Fibroblast of skin of left quadriceps (primary cell): Measurements from ENCODE around the gene DNAH1.

Source experiments
- DNase-seq, 2 experiments: peaks; one replicate each; pipeline ENCODE4 v3.0.0-alpha.2; 2013; ENCODE audit warnings: low read depth in 2 of 2

Gene DNAH1

GRCh38 chr3:52433328-52433995, 117.3 kb downstream of the DNAH1 start:
- no peak for DNase-seq

DNA sequence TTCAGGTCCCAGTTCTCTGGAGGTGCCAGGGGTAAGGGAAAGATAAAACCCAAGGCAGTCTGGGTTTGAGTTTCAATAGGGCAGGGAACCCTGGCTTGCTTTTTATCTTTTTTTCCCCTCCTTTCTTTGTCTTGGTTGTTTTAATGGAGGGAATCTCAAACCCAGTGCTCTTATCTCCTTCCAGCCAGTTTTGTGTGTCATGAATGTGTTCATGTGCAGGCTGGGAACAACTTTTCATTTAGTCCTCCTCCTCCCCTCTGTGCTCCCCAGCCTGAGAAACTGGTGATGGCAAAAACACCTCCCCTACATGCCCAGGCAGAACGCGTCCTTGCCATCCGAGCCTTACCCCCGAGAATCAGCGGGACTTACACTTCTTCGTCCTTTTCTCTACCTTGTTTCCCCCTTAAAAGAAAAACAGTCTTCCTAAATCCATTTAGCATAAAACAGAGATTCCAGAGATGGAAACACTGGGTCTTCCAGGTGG, 117.9 kb downstream of the DNAH1 start:
- no peak for DNase-seq

DNA sequence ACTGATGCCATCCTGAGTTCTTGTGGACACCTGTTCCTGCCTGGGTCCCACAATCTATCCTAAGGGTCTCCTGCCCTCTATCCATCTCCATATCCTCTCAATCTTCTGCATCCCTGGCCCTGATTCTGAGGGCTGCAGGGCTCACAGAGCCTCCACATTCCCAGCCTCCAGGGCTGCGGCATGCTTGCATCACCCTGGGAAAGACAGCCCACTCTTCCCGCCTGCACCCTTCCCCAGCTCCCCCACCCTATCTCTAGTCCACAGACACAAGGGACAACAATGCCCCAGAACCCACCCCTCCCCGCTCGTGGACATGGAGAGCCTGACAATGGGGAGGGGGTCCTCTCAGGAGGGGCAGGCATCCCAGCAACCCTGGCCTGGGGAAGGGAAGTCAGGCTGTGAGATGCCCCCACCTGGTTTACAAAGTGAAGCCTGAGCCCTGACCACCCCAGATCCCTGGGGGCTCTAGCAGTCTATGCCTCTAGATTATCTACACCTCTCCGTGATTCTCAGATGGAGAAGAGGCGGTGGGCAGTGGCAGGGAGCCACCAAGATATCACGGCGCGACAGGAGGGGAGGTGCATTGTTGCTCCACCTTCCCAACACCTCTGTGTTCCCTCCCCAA, 118.5 kb downstream of the DNAH1 start:
- no peak for DNase-seq

- DNase-seq: no peak
Measured at GRCh38 chr3:52435246-52436101, 119.4 kb downstream of the DNAH1 start.

- DNase-seq: peak in 1 of 2 experiments; percentile 32
Measured at GRCh38 chr3:52436500-52437149, 120.5 kb downstream of the DNAH1 start.

- no peak for DNase-seq
Measured at GRCh38 chr3:52437326-52438103, 121.4 kb downstream of the DNAH1 start.

DNA sequence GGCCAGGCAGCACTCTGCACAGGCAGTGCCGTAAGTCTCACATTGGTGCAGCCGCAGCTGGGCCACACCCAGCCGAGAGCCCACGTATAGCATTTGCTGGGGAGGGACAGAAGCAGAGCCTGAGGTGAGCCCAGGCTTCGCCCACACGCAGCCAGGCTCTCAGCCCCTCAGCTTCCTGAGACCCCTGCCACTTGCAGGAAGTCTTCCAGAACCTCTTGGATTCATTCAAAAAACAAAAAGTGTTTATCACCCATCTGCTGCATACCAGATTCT, 121.9 kb downstream of the DNAH1 start:
- no peak for DNase-seq

- DNase-seq: no peak
Measured at GRCh38 chr3:52438579-52439425, 122.7 kb downstream of the DNAH1 start.

DNA sequence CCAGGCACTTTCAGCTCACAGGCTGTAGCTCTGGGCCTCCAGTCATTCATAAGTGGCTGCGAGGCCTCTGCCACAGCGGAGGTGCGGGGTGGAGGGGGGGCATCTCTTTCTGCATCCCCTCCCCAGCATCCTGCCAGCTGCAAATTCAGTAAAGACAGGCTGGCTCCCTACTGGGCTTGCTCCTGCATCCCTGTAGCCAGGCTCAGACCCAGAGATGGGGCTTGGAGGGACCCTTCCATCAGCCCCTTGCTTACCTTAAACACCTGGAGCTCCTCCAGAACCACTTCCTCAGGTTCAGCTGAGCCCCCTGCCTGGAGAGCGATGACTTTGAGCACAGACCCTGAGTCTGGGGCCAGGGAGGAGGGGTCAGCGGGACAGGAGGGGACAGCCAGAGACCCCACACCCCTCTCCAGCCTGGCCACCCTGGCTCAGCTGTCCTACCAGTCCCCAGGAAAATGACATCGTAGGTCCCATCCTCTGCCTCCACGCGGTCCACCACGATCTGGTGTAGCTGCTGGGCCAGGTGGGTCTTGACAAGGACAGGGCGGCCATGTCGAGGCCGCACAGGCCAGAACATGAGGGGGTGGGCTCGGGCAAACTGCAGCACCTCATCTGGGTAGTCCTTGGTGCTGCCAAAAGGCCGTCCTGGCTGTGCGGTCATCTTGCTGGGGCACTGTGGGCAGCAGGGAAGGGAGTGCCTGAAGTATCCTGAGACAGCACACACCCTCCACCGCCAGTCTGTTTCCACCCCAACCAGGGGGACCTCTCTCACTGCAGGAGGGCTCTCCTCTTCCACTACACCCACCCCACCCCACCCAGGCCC, 123.5 kb downstream of the DNAH1 start:
- no peak for DNase-seq

- no peak for DNase-seq
Measured at GRCh38 chr3:52440249-52440551, 124.1 kb downstream of the DNAH1 start.

GRCh38 chr3:52440671-52441070, 124.6 kb downstream of the DNAH1 start:
- no peak for DNase-seq

GRCh38 chr3:52441091-52441771, 125.1 kb downstream of the DNAH1 start:
- no peak for DNase-seq

DNA sequence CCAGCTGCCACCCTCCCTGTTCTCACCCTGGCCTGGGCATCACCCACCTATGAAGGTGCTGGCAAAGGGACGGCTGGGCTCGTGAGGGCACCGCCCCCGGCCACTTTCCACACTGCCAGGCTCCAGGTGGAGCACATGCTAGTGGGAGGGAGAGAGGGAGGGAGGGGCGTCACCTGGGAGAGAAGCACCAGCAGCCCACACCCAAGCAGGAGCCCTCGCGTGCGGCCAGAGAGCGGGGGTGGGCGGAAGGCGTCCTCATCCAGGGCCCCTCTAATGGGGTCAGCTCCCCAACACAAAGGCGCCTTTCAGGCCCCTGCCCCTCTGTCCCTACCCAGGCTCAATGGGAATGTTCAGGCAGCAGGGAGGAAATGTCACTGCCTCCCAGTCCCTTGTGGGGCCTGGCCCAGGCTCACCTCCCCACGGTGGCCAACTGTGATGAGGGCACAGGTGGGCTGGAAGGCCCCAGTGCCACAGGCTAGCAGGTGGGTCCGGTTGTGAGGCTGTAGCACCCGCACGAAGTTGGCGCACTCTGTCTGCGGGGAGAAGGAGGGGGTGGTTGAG, 125.7 kb downstream of the DNAH1 start:
- no peak for DNase-seq

DNA sequence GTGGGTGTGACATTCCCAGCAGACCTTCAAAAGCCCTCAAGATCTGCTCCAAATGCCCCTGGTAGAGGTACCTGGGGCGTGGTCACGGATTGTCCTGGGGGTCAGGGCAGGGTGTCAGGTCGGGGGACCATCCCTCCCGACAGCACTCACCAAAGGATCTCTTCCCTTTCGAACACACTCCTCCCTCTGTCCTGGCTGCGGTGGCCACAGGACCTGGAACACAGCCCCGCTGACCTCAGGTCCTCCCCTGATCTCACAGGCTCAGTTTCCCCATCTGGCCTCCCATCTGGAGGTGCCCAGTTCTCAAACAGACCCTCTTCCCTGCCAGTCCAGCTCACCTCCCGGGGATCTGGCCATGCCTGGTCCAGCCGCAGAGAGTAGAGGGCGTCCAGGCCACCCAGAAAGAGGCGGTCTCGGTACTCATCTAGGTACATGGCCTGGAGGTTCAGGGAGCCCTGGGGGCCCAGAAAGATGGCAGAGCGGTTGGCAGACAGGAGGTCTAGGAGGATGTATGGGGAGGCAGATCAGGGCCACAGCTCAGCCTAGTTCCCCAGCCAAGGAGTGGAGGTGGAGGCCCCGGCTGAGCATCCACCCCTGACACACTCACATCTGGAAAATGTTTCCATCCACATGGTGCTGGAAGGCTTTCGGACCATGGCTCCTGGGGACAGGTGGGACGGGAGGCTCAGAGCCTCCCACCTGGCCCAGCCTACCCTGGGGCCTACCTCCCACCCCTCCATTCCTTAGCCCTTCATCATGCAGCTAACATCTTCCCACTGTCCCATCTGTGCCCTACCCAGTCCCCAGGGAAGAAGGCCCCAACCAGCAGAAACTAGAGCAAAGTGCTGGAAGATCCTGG, 126.5 kb downstream of the DNAH1 start:
- no peak for DNase-seq

DNA sequence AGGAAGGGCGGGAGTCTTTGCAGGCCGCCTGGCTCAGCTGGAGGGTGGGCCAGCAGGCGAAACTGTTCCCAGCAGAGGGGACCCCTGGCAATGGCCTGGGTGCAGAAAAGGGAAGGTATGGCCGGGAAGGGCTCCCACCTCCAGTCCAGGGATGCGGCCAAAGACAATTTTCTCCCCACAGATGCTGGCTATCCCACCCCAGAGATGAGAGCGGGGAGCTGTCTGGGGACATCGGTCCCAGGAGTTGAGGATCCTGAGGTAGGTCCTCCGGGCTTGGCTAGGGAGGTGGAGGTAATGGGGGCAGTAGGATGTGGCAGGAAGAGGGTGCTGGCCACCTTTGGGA, 127.1 kb downstream of the DNAH1 start:
- DNase-seq: no peak

DNA sequence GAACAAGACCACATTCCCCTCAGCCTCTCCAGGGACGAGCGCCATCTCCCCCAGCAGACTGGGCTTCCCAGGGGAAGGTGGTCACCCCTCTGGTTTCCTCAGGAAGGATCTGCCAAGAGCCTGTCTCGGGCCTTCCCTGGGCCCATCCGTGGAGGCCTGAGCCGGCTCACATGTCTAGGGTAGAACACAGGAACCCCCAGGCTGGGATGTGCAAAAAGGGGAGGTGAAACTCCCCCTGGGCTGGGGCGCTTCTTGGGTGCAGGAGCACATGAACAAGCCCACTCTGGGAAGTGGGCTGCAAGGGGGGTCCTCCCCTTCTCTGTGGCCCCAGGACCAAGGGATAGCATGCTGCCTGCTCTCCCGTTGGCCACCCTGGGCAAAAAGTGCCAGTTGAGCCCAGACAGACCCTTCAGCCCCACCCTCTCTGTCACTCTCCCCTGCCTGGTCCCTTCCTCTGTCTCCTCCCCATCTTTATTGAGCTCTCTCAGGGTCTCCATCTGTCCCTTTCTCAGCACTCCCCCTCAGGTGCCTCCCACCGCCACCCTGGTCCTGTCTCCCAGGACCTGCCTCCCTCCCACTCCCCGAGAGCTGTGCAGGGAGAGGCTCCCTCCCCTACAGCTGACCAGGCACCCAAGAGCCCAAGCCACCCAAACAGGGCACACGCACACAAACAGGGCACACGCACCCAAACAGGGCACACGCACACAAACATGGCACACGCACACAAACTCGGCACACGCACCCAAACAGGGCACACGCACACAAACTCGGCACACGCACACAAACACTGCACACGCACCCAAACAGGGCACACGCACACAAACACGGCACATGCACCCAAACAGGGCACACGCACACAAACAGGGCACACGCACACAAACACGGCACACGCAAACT, 127.9 kb downstream of the DNAH1 start:
- DNase-seq: no peak
